ENCODE results near the gene TANK.
A peak's percentile ranks its signal among the peaks of the same experiment; 100 is the strongest.

The TANK gene

GRCh38 chr2:161116509-161116908, 43.7 kb upstream of the TANK start:
- Histone ChIP-seq H3K27ac (no peak overlapping the region), H3K4me3 (no peak overlapping the region)
- no peak for TF ChIP-seq CTCF (IDR thresholded peaks at IDR 0.05)
- DNase-seq (ENCODE audit: low spot score) = no peak

DNA sequence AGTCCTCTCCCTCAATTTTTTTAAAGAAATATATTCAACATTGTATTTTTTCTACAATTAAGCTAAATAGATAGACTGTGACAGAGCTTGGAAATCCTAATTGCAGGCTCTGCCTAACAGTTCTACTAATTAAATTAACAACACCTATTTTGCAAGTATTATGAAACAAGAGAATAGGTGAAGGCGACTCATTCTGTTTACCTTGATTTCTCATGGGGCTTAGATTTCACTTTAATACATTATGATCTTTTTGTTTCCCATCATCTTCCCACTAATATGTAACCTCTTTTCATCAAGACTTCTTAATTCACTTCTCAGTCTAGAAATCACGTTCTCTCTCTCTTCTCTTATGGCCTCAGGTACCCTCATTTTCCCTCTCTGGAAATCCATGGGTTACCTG, 42.7 kb upstream of the TANK start:
- no peak overlapping the region for H3K4me3 ChIP-seq
- no peak for DNase-seq (ENCODE audit: low spot score)
- TF ChIP-seq CTCF (IDR thresholded peaks at IDR 0.05) = no peak

DNA sequence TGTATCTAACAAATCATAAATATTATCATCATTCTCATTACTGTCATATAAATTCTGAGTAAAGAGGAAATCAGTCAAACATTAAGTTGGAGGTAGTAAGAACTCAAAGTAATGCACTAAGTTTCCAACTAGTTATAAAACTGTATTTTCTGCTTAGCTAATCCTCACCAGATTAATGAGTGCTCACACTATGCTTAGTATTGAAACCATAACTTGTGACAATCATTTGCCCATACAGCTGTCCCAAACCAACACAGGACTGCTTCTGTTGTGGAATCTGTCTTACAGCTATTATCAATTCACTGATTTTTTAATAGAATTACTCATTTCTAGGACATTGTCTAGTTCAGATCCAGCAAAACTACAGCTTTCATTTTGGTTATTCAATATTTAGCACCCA, 41.5 kb upstream of the TANK start:
- no peak for DNase-seq (ENCODE audit: low spot score)
- TF ChIP-seq CTCF (IDR thresholded peaks at IDR 0.05) = no peak
- Histone ChIP-seq H3K4me3 (no peak overlapping the region), H3K27ac (no peak overlapping the region)

More for the DNA sequence above, 42.7 kb upstream of the TANK start:
- no peak overlapping the region for H3K27ac ChIP-seq

- TF ChIP-seq CTCF (IDR thresholded peaks at IDR 0.05) = no peak
- DNase-seq (ENCODE audit: low spot score) = no peak
- H3K27ac ChIP-seq = no peak overlapping the region
- H3K4me3 ChIP-seq = no peak overlapping the region
Observed at GRCh38 chr2:161119483-161119882, 40.7 kb upstream of the TANK start.

DNA sequence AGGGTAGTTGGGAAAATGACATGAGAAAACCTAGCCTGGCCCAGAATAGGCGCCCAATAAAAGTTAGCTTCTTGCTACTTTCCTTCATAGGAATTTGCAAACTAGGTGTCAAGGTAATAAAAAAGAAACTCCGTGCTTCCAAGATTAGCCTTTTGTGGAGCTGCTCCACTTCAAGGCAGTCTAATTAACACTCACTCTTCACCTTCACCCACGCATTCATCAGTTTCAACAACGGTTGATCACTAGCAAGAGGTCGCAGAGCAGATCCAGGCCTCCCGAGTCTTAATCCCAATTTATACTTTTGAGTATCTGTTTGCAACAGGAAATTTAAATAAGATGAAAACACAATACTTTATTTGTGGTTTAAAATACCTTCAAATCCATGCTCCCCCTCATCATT, 39.5 kb upstream of the TANK start:
- TF ChIP-seq CTCF (IDR thresholded peaks at IDR 0.05) = no peak
- no peak overlapping the region for H3K4me3 ChIP-seq
- DNase-seq (ENCODE audit: low spot score) = no peak
- no peak overlapping the region for H3K27ac ChIP-seq

- no peak for TF ChIP-seq CTCF (IDR thresholded peaks at IDR 0.05)
- Histone ChIP-seq H3K27ac (no peak overlapping the region), H3K4me3 (no peak overlapping the region)
- DNase-seq (ENCODE audit: low spot score) = no peak
Observed at GRCh38 chr2:161121622-161122021, 38.6 kb upstream of the TANK start.

GRCh38 chr2:161122772-161123530, 37.3 kb upstream of the TANK start:
- H3K27ac ChIP-seq = peak overlapping the region; percentile 64 to 75
- peak overlapping the region; percentile 41 for H3K4me3 ChIP-seq
- no peak for DNase-seq (ENCODE audit: low spot score)
- TF ChIP-seq CTCF (IDR thresholded peaks at IDR 0.05) = no peak
